HS-27A (cell line): ENCODE measurements around the gene RAI14.
"Not testable (repeated sequence)": the region's sequence is repeated elsewhere in the genome, so short reads cannot be mapped to it uniquely, and the experiment has no call there.

Source experiments
- DNase-seq: peaks from one replicate; pipeline ENCODE4 v3.0.0-alpha.2; 2012; ENCODE audit warnings: low read depth, missing footprints

The RAI14 gene

GRCh38 chr5:34731435-34732232 is 75.5 kb downstream of the RAI14 start:
- DNase-seq: no peak

- no peak for DNase-seq
Measured at GRCh38 chr5:34734326-34734725, 78.2 kb downstream of the RAI14 start.

GRCh38 chr5:34735491-34736426 is 79.6 kb downstream of the RAI14 start:
- no peak for DNase-seq

- no peak for DNase-seq
Measured at GRCh38 chr5:34736445-34737115, 80.5 kb downstream of the RAI14 start.

GRCh38 chr5:34737731-34738130 is 81.6 kb downstream of the RAI14 start:
- no peak for DNase-seq

GRCh38 chr5:34738381-34738780 is 82.3 kb downstream of the RAI14 start:
- DNase-seq: no peak

GRCh38 chr5:34740389-34740806 is 84.3 kb downstream of the RAI14 start:
- DNase-seq: no peak

- no peak for DNase-seq
Measured at GRCh38 chr5:34742061-34742460, 85.9 kb downstream of the RAI14 start.

- peak; percentile 45 for DNase-seq
Measured at GRCh38 chr5:34743878-34744277, 87.8 kb downstream of the RAI14 start.

- DNase-seq: no peak
Measured at GRCh38 chr5:34748431-34748830, 92.3 kb downstream of the RAI14 start.

- DNase-seq: no peak
Measured at GRCh38 chr5:34749431-34749873, 93.3 kb downstream of the RAI14 start.

- DNase-seq: no peak
Measured at GRCh38 chr5:34750206-34750605, 94.1 kb downstream of the RAI14 start.

GRCh38 chr5:34751807-34752736 is 95.9 kb downstream of the RAI14 start:
- DNase-seq: no peak

- DNase-seq: not testable (repeated sequence)
Measured at GRCh38 chr5:34753236-34753635, 97.1 kb downstream of the RAI14 start.

- DNase-seq: no peak
Measured at GRCh38 chr5:34755926-34756325, 99.8 kb downstream of the RAI14 start.

- DNase-seq: no peak
Measured at GRCh38 chr5:34756781-34757624, 100.9 kb downstream of the RAI14 start.

GRCh38 chr5:34758514-34758913 is 102.4 kb downstream of the RAI14 start:
- no peak for DNase-seq

- DNase-seq: not testable (repeated sequence)
Measured at GRCh38 chr5:34759213-34759612, 103.1 kb downstream of the RAI14 start.

GRCh38 chr5:34765662-34766061 is 109.5 kb downstream of the RAI14 start:
- no peak for DNase-seq

GRCh38 chr5:34767180-34767579 is 111.1 kb downstream of the RAI14 start:
- no peak for DNase-seq
